ENCODE results near the gene MAGI2. TPM values are rescaled to one million over a fixed set of nuclear protein-coding genes. Genes with fewer than 3 reads are reported as not detected.
A peak's percentile ranks its signal among the peaks of the same experiment; 100 is the strongest.

MAGI2 gene
- total RNA-seq, 4 donors from 2014 or later: 7.8 to 44.7 (median 21.1) TPM

DNA sequence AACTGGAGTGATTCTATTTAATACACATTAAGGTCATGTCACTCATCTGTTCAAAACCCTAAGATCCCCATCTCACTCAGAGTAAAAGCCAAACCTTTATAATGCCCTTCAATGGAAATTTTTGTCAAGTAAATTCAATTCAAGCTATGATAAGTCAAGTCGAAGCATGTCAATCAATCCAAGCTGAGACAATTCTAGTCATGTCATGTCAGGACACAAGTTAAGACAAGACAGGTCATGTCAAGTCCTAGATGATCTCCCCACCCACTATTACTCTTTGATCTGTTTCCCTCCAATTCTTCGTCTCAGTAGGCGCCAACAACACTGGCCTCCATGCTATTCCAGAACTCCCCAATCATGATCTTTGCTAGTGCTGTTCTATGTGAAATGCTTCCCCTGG, 141.4 kb downstream of the MAGI2 start:
- H3K27me3 ChIP-seq: no peaks in the 10 kb centered on the region

DNA sequence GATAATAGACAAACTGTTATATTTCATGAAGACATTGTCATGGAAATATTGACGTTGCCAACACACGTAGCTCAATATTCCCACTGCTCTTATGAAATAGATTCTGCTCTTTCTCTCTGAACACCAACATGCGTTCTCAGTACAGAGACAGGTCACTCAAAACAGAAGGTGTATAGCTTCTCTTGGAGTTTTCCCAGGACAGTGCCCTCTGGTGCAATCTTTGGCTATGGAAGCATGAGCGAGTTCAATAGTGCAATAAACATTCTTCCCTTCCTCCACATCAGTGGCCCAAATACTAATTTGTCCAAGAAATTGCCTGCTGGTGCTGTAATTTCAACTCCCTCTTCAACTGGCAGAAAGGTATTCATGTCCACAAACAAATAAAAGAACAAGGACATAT, 145.3 kb downstream of the MAGI2 start:
- WGBS, 2 donors (ENCODE audit: low coverage in 1 of 2): 50 to 62% methylated on average over 4 of the region's 4 CpGs
- Histone ChIP-seq H3K36me3 (no peaks in the 10 kb centered on the region), H3K4me3 (no peak overlapping the region), H3K27me3 (no peaks in the 10 kb centered on the region), H3K27ac (no peak overlapping the region), H3K4me1 (peaks cover 0 to 17% (median 0%) of the 10 kb centered on the region in 3 donors), H3K9me3 (no peaks in the 10 kb centered on the region)
- TF ChIP-seq, protein P1, sequence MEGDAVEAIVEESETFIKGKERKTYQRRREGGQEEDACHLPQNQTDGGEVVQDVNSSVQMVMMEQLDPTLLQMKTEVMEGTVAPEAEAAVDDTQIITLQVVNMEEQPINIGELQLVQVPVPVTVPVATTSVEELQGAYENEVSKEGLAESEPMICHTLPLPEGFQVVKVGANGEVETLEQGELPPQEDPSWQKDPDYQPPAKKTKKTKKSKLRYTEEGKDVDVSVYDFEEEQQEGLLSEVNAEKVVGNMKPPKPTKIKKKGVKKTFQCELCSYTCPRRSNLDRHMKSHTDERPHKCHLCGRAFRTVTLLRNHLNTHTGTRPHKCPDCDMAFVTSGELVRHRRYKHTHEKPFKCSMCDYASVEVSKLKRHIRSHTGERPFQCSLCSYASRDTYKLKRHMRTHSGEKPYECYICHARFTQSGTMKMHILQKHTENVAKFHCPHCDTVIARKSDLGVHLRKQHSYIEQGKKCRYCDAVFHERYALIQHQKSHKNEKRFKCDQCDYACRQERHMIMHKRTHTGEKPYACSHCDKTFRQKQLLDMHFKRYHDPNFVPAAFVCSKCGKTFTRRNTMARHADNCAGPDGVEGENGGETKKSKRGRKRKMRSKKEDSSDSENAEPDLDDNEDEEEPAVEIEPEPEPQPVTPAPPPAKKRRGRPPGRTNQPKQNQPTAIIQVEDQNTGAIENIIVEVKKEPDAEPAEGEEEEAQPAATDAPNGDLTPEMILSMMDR (IDR thresholded peaks at IDR 0.05): peak in 1 of 4 experiments; percentile 20
- TF ChIP-seq POLR2AphosphoS5 (IDR thresholded peaks at IDR 0.05) (no peak), POLR2A (IDR thresholded peaks at IDR 0.05) (no peak), EP300 (IDR thresholded peaks at IDR 0.05) (no peak)
- peak; percentile 51 for ATAC-seq

More for the DNA sequence above, 141.4 kb downstream of the MAGI2 start:
- 96 to 100% methylated on average over 3 of the region's 3 CpGs for WGBS, 2 donors (ENCODE audit: low coverage in 1 of 2)
- no peak for ATAC-seq
- Histone ChIP-seq H3K27ac (no peak overlapping the region), H3K36me3 (no peaks in the 10 kb centered on the region), H3K4me1 (peaks cover 0 to 15% (median 0%) of the 10 kb centered on the region in 3 donors), H3K9me3 (no peaks in the 10 kb centered on the region), H3K4me3 (no peak overlapping the region)
- TF ChIP-seq POLR2AphosphoS5 (IDR thresholded peaks at IDR 0.05): no peak

DNA sequence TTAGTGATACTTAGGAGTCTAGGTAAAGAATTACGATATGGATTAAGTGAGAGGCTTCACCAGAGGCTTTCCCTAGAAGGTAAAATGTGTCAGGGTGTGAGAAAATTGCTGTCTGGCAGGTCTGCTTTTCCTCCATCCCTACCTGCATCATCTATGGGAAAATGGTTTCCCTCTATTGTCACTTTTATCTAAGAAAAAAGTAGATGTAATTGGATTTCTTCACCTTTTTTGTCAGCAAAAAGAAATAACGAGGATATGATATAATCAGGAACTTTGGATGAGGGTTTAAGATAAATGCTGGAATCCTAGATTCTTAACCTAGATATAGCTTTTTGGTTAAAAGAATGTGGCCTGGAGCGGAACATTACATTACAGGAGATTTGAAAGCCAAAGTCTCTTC, 146.1 kb downstream of the MAGI2 start:
- ATAC-seq: no peak
- H3K9me3 ChIP-seq: no peaks in the 10 kb centered on the region

DNA sequence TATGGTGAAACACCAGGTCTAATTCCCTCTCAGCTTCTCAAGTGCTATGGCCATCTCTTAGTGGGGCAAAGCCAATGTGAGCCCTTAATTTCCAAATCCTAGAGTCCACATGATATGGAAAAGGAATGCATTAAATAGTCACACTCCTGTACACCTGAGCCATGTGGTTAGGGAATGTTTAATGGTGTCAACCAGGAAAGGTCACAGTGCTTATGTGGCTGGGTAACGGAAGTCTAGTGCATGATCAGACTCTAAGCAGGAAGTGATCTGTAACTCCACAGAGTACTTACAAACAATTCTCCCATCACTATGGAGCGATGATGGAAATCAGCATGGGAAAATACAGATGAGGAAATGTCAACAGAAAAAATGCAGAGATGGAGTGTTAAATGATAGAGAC, 148.8 kb downstream of the MAGI2 start:
- peaks cover 0 to 6% (median 0%) of the 10 kb centered on the region in 3 donors for H3K9me3 ChIP-seq

More for the DNA sequence above, 146.1 kb downstream of the MAGI2 start:
- Histone ChIP-seq H3K4me3 (no peak overlapping the region), H3K27me3 (no peaks in the 10 kb centered on the region), H3K4me1 (peaks cover 0 to 17% (median 0%) of the 10 kb centered on the region in 3 donors), H3K27ac (no peak overlapping the region), H3K36me3 (no peaks in the 10 kb centered on the region)
- no peak for TF ChIP-seq EP300 (IDR thresholded peaks at IDR 0.05)
- TF ChIP-seq POLR2AphosphoS5 (IDR thresholded peaks at IDR 0.05): no peak
- no peak for TF ChIP-seq POLR2A (IDR thresholded peaks at IDR 0.05)
- TF ChIP-seq, protein P1 (IDR thresholded peaks at IDR 0.05): no peak
- 81 to 90% methylated on average over 3 of the region's 3 CpGs for WGBS, 2 donors (ENCODE audit: low coverage in 1 of 2)

DNA sequence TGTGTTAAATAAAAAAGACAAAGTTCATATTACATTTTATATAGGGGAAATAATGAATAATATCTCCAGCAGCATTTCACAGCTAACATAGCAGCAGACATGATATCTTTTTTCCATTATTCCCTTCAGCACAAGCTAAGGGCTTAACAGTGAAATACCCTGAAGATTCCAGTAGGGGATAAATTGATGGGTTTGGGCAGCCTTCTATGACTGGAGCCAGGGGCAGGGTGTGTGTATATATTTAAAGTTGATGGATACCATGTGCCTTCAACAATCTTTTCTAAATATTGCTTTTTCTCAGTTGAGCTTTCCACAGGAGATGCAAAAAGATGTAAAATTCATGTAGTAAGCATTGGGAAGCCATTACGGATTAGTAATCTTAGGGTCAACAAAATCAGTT, 151.2 kb downstream of the MAGI2 start:
- TF ChIP-seq POLR2A (IDR thresholded peaks at IDR 0.05) (no peak), EP300 (IDR thresholded peaks at IDR 0.05) (no peak), POLR2AphosphoS5 (IDR thresholded peaks at IDR 0.05) (no peak)
- TF ChIP-seq, protein P1 (IDR thresholded peaks at IDR 0.05): no peak
- Histone ChIP-seq H3K36me3 (no peaks in the 10 kb centered on the region), H3K27me3 (no peaks in the 10 kb centered on the region), H3K9me3 (peaks cover 0 to 6% (median 0%) of the 10 kb centered on the region in 3 donors), H3K27ac (no peak overlapping the region), H3K4me1 (peaks cover 0 to 4% (median 0%) of the 10 kb centered on the region in 3 donors), H3K4me3 (no peak overlapping the region)
- no peak for ATAC-seq
- 96 to 100% methylated on average over 1 of the region's 1 CpG for WGBS, 2 donors (ENCODE audit: low coverage in 1 of 2)

More for the DNA sequence above, 148.8 kb downstream of the MAGI2 start:
- Histone ChIP-seq H3K27me3 (no peaks in the 10 kb centered on the region), H3K4me1 (peaks cover 0 to 17% (median 0%) of the 10 kb centered on the region in 3 donors), H3K4me3 (no peak overlapping the region), H3K36me3 (no peaks in the 10 kb centered on the region), H3K27ac (no peak overlapping the region)
- 76 to 81% methylated on average over 2 of the region's 2 CpGs for WGBS, 2 donors (ENCODE audit: low coverage in 1 of 2)
- TF ChIP-seq POLR2AphosphoS5 (IDR thresholded peaks at IDR 0.05) (no peak), POLR2A (IDR thresholded peaks at IDR 0.05) (no peak)
- TF ChIP-seq, protein P1 (IDR thresholded peaks at IDR 0.05): no peak
- no peak for ATAC-seq
